BLaER1 (cell line): Measurements from ENCODE around the gene NHERF1.

Experiments used
- H3K27ac ChIP-seq: shearing (Covaris generic); formaldehyde crosslinking; 2 replicates; pipeline ENCODE4 v1.8.1; 2022
- H3K27me3 ChIP-seq: shearing (Covaris generic); formaldehyde crosslinking; 2 replicates; pipeline ENCODE4 v1.8.1; 2022
- H3K36me3 ChIP-seq: shearing (Covaris generic); formaldehyde crosslinking; 2 replicates; pipeline ENCODE4 v1.8.1; 2022
- H3K4me1 ChIP-seq: shearing (Covaris generic); formaldehyde crosslinking; 2 replicates; pipeline ENCODE4 v1.8.1; 2022
- H3K4me2 ChIP-seq: shearing (Covaris generic); formaldehyde crosslinking; 2 replicates; pipeline ENCODE4 v1.8.1; 2022
- H3K4me3 ChIP-seq: shearing (Covaris generic); formaldehyde crosslinking; 2 replicates; pipeline ENCODE4 v1.8.1; 2022
- H3K9ac ChIP-seq: shearing (Covaris generic); formaldehyde crosslinking; 2 replicates; pipeline ENCODE4 v1.8.1; 2022
- H3K9me3 ChIP-seq: shearing (Covaris generic); formaldehyde crosslinking; 2 replicates; pipeline ENCODE4 v1.8.1; 2022
- H4K20me1 ChIP-seq: shearing (Covaris generic); formaldehyde crosslinking; 2 replicates; pipeline ENCODE4 v1.8.1; 2022
- Cebpa-rat ChIP-seq: shearing (Covaris generic); IDR thresholded peaks from 2 replicates; pipeline ENCODE4 v1.8.1; 2022

The NHERF1 gene

GRCh38 chr17:74763565-74764387 lies 15.3 kb downstream of the NHERF1 start:
- Histone ChIP-seq H3K4me1 (peaks cover 49% of the 10 kb centered on the region), H3K9me3 (no peaks in the 10 kb centered on the region), H3K36me3 (peaks cover 24% of the 10 kb centered on the region), H3K9ac (no peak overlapping the region), H3K27me3 (no peaks in the 10 kb centered on the region), H4K20me1 (peaks cover 73% of the 10 kb centered on the region), H3K4me3 (no peak overlapping the region), H3K27ac (no peak overlapping the region), H3K4me2 (peak overlapping the region; percentile 60)
- no peak for TF ChIP-seq Cebpa-rat

GRCh38 chr17:74764751-74765286 lies 16.4 kb downstream of the NHERF1 start:
- TF ChIP-seq Cebpa-rat: no peak
- H3K9ac ChIP-seq: no peak overlapping the region
- H3K36me3 ChIP-seq: peaks cover 34% of the 10 kb centered on the region
- H3K4me1 ChIP-seq: peaks cover 39% of the 10 kb centered on the region
- no peaks in the 10 kb centered on the region for H3K27me3 ChIP-seq
- no peak overlapping the region for H3K4me3 ChIP-seq
- H4K20me1 ChIP-seq: peaks cover 73% of the 10 kb centered on the region
- no peak overlapping the region for H3K27ac ChIP-seq
- H3K4me2 ChIP-seq: no peak overlapping the region
- no peaks in the 10 kb centered on the region for H3K9me3 ChIP-seq

GRCh38 chr17:74766413-74766812 lies 18.0 kb downstream of the NHERF1 start:
- no peak overlapping the region for H3K9ac ChIP-seq
- H3K27me3 ChIP-seq: no peaks in the 10 kb centered on the region
- peaks cover 23% of the 10 kb centered on the region for H3K4me1 ChIP-seq
- H3K4me3 ChIP-seq: no peak overlapping the region
- no peak for TF ChIP-seq Cebpa-rat
- H3K36me3 ChIP-seq: peaks cover 50% of the 10 kb centered on the region
- H3K27ac ChIP-seq: no peak overlapping the region
- H3K9me3 ChIP-seq: no peaks in the 10 kb centered on the region
- H4K20me1 ChIP-seq: peaks cover 73% of the 10 kb centered on the region
- no peak overlapping the region for H3K4me2 ChIP-seq

GRCh38 chr17:74767111-74767516 lies 18.7 kb downstream of the NHERF1 start:
- H3K4me3 ChIP-seq: no peak overlapping the region
- H3K9me3 ChIP-seq: no peaks in the 10 kb centered on the region
- H3K4me2 ChIP-seq: no peak overlapping the region
- H3K9ac ChIP-seq: no peak overlapping the region
- H3K27ac ChIP-seq: peak overlapping the region; percentile 2; the same call in 1 of the 2 replicates
- H4K20me1 ChIP-seq: peaks cover 73% of the 10 kb centered on the region
- TF ChIP-seq Cebpa-rat: no peak
- peaks cover 57% of the 10 kb centered on the region for H3K36me3 ChIP-seq
- H3K4me1 ChIP-seq: peaks cover 17% of the 10 kb centered on the region
- no peaks in the 10 kb centered on the region for H3K27me3 ChIP-seq

- Histone ChIP-seq H3K9me3 (no peaks in the 10 kb centered on the region), H3K4me3 (no peak overlapping the region), H3K4me1 (peaks cover 14% of the 10 kb centered on the region), H3K27me3 (no peaks in the 10 kb centered on the region), H3K36me3 (peaks cover 68% of the 10 kb centered on the region), H4K20me1 (peaks cover 79% of the 10 kb centered on the region), H3K9ac (no peak overlapping the region), H3K4me2 (no peak overlapping the region), H3K27ac (no peak overlapping the region)
- no peak for TF ChIP-seq Cebpa-rat
These were observed 19.8 kb downstream of the NHERF1 start for GRCh38 chr17:74768069-74768762.

- Histone ChIP-seq H3K4me2 (no peak overlapping the region), H3K9me3 (no peaks in the 10 kb centered on the region), H3K27ac (no peak overlapping the region), H3K9ac (no peak overlapping the region), H3K36me3 (peaks cover 73% of the 10 kb centered on the region), H3K27me3 (no peaks in the 10 kb centered on the region), H3K4me3 (no peak overlapping the region), H3K4me1 (peaks cover 9% of the 10 kb centered on the region), H4K20me1 (peaks cover 80% of the 10 kb centered on the region)
- TF ChIP-seq Cebpa-rat: no peak
These were observed 20.3 kb downstream of the NHERF1 start for GRCh38 chr17:74768763-74769114.

- Histone ChIP-seq H3K36me3 (peaks cover 76% of the 10 kb centered on the region), H3K27me3 (no peaks in the 10 kb centered on the region), H3K9ac (no peak overlapping the region), H3K4me2 (no peak overlapping the region), H3K4me3 (no peak overlapping the region), H4K20me1 (peaks cover 82% of the 10 kb centered on the region), H3K27ac (no peak overlapping the region), H3K9me3 (no peaks in the 10 kb centered on the region), H3K4me1 (peaks cover 3% of the 10 kb centered on the region)
- TF ChIP-seq Cebpa-rat: no peak
These were observed 20.9 kb downstream of the NHERF1 start for GRCh38 chr17:74769266-74769855.

- Histone ChIP-seq H3K4me2 (no peak overlapping the region), H3K27ac (no peak overlapping the region), H3K9me3 (no peaks in the 10 kb centered on the region), H3K27me3 (no peaks in the 10 kb centered on the region), H3K9ac (no peak overlapping the region), H3K4me3 (no peak overlapping the region), H3K4me1 (peaks cover 2% of the 10 kb centered on the region), H3K36me3 (peaks cover 76% of the 10 kb centered on the region), H4K20me1 (peaks cover 77% of the 10 kb centered on the region)
- no peak for TF ChIP-seq Cebpa-rat
These were observed 21.5 kb downstream of the NHERF1 start for GRCh38 chr17:74769856-74770497.

- H3K4me1 ChIP-seq: peaks cover 9% of the 10 kb centered on the region
These were observed 22.3 kb downstream of the NHERF1 start for GRCh38 chr17:74770498-74771318.

More at GRCh38 chr17:74770498-74771318, 22.3 kb downstream of the NHERF1 start:
- H3K27me3 ChIP-seq: no peaks in the 10 kb centered on the region
- H3K4me2 ChIP-seq: no peak overlapping the region
- no peaks in the 10 kb centered on the region for H3K9me3 ChIP-seq
- peaks cover 76% of the 10 kb centered on the region for H3K36me3 ChIP-seq
- no peak for TF ChIP-seq Cebpa-rat
- H3K27ac ChIP-seq: no peak overlapping the region
- H3K4me3 ChIP-seq: no peak overlapping the region
- peaks cover 83% of the 10 kb centered on the region for H4K20me1 ChIP-seq
- H3K9ac ChIP-seq: no peak overlapping the region
